Kidney epithelial cell (primary cell): Measurements from ENCODE around the gene RPRML. TPM values are rescaled to one million over a fixed set of nuclear protein-coding genes. Genes with fewer than 3 reads are reported as not detected.
"Not testable (repeated sequence)": the region's sequence is repeated elsewhere in the genome, so short reads cannot be mapped to it uniquely, and the experiment has no call there.

Source experiments
- DNase-seq: peaks from one replicate; pipeline ENCODE4 v3.0.0-alpha.2; 2010; ENCODE audit warnings: low read depth
- H3K27me3 ChIP-seq: 2 replicates; pipeline ENCODE4 v1.6.0; 2011; ENCODE audit warnings: low read length; ENCODE audit not compliant: control insufficient read depth, insufficient read depth
- H3K36me3 ChIP-seq: 2 replicates; pipeline ENCODE4 v1.5.1; 2011; ENCODE audit warnings: low read length; ENCODE audit not compliant: control insufficient read depth, insufficient read depth
- H3K4me3 ChIP-seq: 2 replicates; pipeline ENCODE4 v1.5.1; 2011; ENCODE audit warnings: low read depth, mild to moderate bottlenecking, control low read depth, low read length
- CTCF ChIP-seq: IDR thresholded peaks from 2 replicates; pipeline ENCODE4 v1.5.1; 2011; ENCODE audit warnings: mild to moderate bottlenecking, moderate library complexity, low read length, control low read depth, inconsistent platforms; ENCODE audit not compliant: insufficient read depth, poor library complexity, severe bottlenecking
- total RNA-seq: library from RNA; depleted of rRNA; stranded (reverse); fragments of >200 nt; gene quantifications from 2 replicates; pipeline ENCODE4 v1.2.3, GENCODE V29; 2015

Gene RPRML
- total RNA-seq, 1 donor from 2014 or later: not detected

DNA sequence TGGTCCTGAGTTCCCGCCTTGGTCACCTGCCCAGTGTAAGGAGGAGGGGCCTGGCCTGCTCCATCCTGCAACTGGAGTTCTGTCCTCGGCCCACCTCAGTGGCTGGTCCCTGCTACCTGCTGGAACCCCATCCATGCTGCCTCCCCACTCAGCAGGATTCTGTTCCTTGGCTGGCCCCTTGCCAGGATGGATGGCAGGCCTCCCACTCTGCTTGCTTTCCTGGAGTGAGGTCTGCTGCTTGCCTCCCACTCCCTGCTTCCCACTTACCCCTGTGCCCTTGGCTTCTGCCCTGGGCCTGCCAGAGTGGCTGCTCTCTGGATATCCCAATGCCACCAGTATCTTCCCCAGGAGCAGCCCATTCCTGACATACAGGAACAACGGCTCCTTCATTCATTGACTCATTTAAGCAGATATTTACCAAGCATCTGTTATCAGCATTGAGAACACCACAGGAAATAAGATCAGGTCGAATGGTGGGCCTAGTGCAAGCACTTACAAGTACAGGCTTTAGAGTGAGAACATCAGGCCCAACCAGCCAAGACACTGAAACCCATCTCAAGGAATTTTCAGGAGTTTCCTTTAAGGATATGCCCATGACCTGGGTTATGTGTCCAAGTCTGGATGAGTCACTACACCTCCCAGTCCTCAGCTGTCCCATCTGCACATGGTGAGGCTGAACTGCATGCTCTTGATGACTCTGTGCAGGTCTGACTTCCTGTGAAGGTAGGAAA lies 17.0 kb upstream of the RPRML start:
- TF ChIP-seq CTCF: no peak
- no peaks in the 10 kb centered on the region for H3K36me3 ChIP-seq
- no peaks in the 10 kb centered on the region for H3K27me3 ChIP-seq
- no peak overlapping the region for H3K4me3 ChIP-seq
- no peak for DNase-seq

GRCh38 chr17:46994993-46995392 lies 15.9 kb upstream of the RPRML start:
- no peak for DNase-seq
- Histone ChIP-seq H3K4me3 (no peak overlapping the region), H3K27me3 (no peaks in the 10 kb centered on the region), H3K36me3 (no peaks in the 10 kb centered on the region)
- no peak for TF ChIP-seq CTCF

DNA sequence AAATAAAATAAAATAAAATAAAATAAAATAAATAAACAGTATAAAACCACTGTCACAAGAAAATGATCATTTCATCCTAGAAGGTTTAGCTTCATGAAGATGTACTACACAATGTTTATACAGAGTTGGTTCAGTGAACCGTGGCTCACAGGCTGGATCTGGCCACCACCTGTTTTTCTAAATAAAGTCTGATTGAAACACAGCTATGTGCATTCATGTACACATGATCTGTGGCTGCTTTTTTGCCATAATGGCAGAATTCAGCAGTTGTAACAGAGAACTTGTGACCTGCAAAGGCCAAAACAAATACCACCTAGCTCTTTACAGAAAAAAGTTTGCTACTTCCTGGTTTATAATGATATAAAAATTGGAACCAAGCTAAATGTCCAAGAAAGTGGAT lies 12.6 kb upstream of the RPRML start:
- no peak overlapping the region for H3K4me3 ChIP-seq
- no peaks in the 10 kb centered on the region for H3K36me3 ChIP-seq
- DNase-seq: no peak
- H3K27me3 ChIP-seq: peaks cover 4% of the 10 kb centered on the region
- no peak for TF ChIP-seq CTCF

DNA sequence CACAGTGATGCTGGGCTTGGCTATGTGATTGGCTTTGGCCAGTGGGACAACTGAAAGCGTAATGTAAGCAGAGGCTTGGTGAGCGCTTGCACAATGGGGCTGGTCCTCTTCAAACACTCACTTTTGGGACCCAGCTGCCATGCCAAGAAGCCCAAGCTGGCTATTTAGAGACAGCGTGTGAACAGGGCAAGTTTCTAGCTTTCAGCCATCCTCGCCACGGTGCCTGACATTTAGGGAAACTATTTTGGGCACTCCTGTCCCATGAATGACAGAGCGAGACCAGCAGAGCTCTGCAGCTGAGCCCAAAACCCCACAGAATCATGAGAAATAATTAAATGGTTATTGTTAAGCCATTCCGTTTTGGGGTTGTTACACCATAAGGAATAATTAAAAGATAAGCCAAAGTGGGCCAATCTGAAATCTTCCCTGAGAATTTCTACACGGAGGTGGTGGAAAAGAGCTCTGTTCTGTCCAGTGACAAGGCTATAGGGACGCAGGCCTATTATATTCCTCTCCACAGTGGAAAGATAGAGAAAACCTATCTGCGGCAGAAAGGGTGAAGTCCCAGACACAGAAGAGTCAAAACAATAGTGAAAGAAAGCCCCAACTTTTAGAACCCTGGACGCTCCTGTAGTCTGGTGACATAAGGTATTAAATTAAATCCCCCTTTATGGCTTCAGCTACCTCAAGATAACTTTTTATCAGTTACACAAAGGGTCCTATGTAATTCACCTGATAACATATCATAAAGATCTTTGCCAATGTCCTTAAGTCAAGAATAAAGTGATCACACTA lies 10.8 kb upstream of the RPRML start:
- DNase-seq: no peak
- Histone ChIP-seq H3K36me3 (no peaks in the 10 kb centered on the region), H3K4me3 (no peak overlapping the region), H3K27me3 (peaks cover 4% of the 10 kb centered on the region)
- no peak for TF ChIP-seq CTCF

GRCh38 chr17:46987927-46988326 lies 8.9 kb upstream of the RPRML start:
- not testable (repeated sequence) for H3K4me3 ChIP-seq, H3K27me3 ChIP-seq, H3K36me3 ChIP-seq, DNase-seq

- Histone ChIP-seq H3K27me3 (peaks cover 14% of the 10 kb centered on the region), H3K4me3 (no peak overlapping the region), H3K36me3 (no peaks in the 10 kb centered on the region)
- no peak for TF ChIP-seq CTCF
- DNase-seq: no peak
These were observed 7.3 kb upstream of the RPRML start for GRCh38 chr17:46986366-46986765.
